HL-60 (cell line): ENCODE results near the gene SIAE.

Experiments used
- DNase-seq, 2 experiments: peaks; one replicate each; pipeline ENCODE4 v3.0.0-alpha.2; 2010 to 2020; ENCODE audit warnings: low read depth in 1 of 2, low spot score in 1 of 2
- H3K27ac ChIP-seq: fragments of 250-450 bp; sonication (Bioruptor Pico); replicated peaks from 2 replicates; pipeline ENCODE4 v1.5.1; 2020; ENCODE audit warnings: mild to moderate bottlenecking, moderate library complexity
- H3K27me3 ChIP-seq: fragments of 250-450 bp; sonication (Bioruptor Pico); 2 replicates; pipeline ENCODE4 v1.5.1; 2021; ENCODE audit warnings: mild to moderate bottlenecking, moderate library complexity; ENCODE audit not compliant: insufficient read depth, poor library complexity, severe bottlenecking
- H3K4me3 ChIP-seq: replicated peaks from 2 replicates; pipeline ENCODE4 v1.5.1; 2011; ENCODE audit warnings: mild to moderate bottlenecking, control low read depth, low read length; ENCODE audit not compliant: insufficient read depth
- CTCF ChIP-seq: IDR thresholded peaks from one replicate; pipeline ENCODE4 v1.5.1; 2011; ENCODE audit warnings: low read length, control low read depth, inconsistent platforms; ENCODE audit not compliant: insufficient read depth
- GABPA ChIP-seq: IDR thresholded peaks from 2 replicates; pipeline ENCODE4 v1.6.1; 2012; ENCODE audit warnings: low read depth
- POLR2AphosphoS5 ChIP-seq: IDR thresholded peaks from 2 replicates; pipeline ENCODE4 v1.6.1; 2012; ENCODE audit warnings: low read depth
- REST ChIP-seq: IDR thresholded peaks from 2 replicates; pipeline ENCODE4 v1.6.1; 2012; ENCODE audit warnings: low read depth; ENCODE audit not compliant: insufficient replicate concordance
- SPI1 ChIP-seq: IDR thresholded peaks from 2 replicates; pipeline ENCODE4 v1.6.1; 2012; ENCODE audit warnings: low read depth, mild to moderate bottlenecking, borderline replicate concordance

SIAE gene

GRCh38 chr11:124712392-124712791 is 38.9 kb upstream of the SIAE start:
- Histone ChIP-seq H3K27ac (no peak overlapping the region), H3K4me3 (no peak overlapping the region), H3K27me3 (peaks cover 11% of the 10 kb centered on the region)
- TF ChIP-seq GABPA = no peak
- TF ChIP-seq SPI1 = no peak
- TF ChIP-seq CTCF = no peak
- TF ChIP-seq POLR2AphosphoS5 = no peak
- no peak for TF ChIP-seq REST
- DNase-seq = no peak

GRCh38 chr11:124707829-124708228 is 34.3 kb upstream of the SIAE start:
- DNase-seq = no peak

GRCh38 chr11:124700028-124700427 is 26.5 kb upstream of the SIAE start:
- no peak for TF ChIP-seq REST
- TF ChIP-seq SPI1 = no peak
- no peak for TF ChIP-seq CTCF
- H3K27me3 ChIP-seq = peaks cover 2% of the 10 kb centered on the region

More at GRCh38 chr11:124707829-124708228, 34.3 kb upstream of the SIAE start:
- TF ChIP-seq GABPA (no peak), POLR2AphosphoS5 (no peak), REST (no peak), CTCF (no peak), SPI1 (no peak)
- no peak overlapping the region for H3K4me3 ChIP-seq
- no peak overlapping the region for H3K27ac ChIP-seq
- H3K27me3 ChIP-seq = no peaks in the 10 kb centered on the region

More at GRCh38 chr11:124700028-124700427, 26.5 kb upstream of the SIAE start:
- no peak overlapping the region for H3K4me3 ChIP-seq
- DNase-seq = no peak
- no peak overlapping the region for H3K27ac ChIP-seq
